ENCODE measurements around the gene RAPGEF4.
"Not testable (repeated sequence)": the region's sequence is repeated elsewhere in the genome, so short reads cannot be mapped to it uniquely, and the experiment has no call there.

The RAPGEF4 gene

DNA sequence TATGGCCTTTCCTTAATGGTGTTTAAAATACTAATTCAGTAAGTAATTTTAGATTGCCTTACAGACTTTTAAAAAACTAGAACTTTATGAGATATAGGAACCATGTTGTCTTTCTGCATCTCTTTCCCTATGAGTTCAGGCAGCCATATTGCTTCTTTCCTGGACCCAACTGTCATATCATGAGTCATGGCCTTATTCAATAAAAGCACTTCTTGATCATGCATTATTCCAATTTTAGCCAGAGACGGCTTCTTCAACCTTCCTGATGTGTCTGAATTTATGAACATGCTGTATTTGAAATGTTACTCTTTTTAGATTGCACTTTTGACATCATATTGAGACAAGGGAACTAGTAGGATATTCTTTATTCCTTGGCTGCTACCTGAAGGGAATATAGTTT lies 274.6 kb downstream of the RAPGEF4 start:
- no peak for DNase-seq

DNA sequence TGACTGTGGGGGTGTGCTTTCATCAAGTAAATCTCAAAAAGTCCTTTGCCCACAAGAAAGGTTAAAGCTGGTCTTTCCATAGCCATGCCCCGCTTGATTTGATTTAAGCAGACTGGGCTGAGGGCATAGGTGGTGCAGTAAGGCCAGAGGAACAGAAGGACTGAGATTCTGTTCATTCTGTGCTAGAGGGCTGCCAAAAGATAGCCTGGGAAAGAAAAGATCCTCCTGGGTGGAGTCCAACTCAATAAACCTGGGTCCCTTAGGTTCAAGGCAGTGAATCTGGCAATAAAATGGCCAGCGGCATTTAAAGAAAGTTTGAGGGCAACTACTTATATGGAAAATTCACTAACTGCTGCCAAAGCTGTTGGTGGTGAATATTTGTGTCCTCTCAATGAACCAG lies 280.8 kb downstream of the RAPGEF4 start:
- DNase-seq, result no peak

DNA sequence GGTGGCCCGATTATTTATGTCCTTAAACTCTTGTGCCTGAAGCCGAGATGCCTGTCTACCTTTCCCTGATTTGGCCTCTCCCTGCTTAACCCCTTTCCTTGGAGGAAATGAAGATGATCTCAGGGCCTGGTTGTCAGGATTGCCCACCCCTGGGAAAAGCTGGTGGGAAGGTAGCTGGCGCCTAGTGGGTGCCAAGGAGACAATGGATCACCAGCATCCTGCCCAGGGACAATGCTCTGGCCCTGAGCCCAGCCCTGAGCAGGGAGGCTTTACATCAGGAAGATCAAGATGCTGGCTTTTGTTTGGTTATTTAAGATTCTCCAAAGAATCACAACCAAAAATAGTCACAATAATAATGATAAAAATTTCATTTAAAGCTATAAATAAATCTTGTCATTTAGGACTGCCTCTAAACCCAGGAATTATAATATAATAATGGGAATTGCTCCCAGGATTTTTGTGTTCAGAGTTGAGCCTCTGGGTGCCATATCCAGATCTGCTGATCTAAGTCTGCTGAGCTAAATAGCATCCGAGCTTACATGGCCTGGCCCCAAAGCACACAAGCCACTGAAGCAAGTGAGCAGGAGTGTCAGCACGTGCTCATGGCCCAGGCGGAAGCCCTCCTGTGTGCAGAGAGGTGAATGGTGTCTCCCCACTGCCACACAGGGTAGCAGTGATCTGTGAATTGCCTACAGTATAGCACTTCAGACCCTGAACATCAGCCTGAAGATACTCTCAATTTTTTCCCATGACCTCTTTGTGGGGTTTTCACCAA lies 282.2 kb downstream of the RAPGEF4 start:
- DNase-seq, result no peak

DNA sequence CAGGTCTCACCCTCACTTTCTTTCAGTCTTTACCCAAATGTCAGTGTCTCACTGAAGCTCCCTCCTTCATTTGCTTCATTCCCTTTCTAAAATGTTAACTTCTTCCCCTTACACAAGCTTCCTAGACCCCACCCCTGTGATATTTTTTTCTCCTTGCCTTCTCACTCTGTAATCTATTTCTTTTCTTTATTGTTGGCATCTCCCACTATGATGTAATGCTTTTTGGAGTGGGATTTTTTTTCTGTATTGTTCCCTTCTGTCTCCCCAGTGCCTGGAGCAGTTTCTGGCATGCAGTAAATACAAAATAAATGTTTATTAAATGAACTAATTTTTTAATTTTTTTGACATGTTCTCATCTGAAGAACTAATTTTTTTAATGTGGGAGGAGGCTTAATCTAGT lies 284.1 kb downstream of the RAPGEF4 start:
- DNase-seq, result no peak

DNA sequence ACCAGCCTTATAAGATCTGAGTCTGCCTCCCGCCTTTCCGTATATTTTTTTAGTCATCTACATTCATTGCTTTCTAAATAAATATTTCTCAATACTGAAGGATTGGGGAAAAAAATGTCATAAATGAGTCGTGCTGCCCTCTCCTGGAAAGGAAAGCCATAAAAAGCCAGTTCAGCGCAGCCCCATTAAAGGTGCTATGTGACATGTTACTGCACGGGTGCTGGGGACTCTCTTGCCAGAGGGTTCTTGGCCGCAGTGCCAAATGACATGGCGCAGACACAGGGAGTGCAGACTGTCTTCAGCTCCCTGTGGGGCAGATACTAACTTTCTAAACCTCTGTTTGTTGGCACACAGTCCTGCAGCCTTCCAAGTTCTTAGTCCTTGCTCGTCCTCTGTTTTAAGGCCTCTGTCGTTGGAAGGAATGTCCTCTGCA lies 286.3 kb downstream of the RAPGEF4 start:
- DNase-seq, result no peak

DNA sequence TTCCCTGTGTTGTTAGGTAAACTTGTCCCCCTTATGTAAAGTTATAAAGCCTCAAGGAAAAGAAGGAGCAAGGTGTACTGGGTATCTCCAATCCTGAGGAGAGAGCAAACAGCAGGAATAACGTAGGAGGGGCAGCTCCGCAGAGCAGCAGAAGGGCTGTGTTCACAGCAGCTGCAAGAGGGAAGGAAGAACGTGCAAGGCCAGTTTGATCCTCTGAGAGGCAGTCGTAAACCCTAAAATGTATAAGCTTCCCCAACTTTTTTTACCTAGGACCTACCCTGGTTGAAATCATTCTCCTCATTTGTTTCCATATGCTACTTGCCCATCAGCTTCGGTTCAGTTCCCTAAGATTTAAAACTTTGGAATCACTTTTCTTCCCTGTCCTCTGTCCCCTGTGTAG lies 288.1 kb downstream of the RAPGEF4 start:
- no peak for DNase-seq

DNA sequence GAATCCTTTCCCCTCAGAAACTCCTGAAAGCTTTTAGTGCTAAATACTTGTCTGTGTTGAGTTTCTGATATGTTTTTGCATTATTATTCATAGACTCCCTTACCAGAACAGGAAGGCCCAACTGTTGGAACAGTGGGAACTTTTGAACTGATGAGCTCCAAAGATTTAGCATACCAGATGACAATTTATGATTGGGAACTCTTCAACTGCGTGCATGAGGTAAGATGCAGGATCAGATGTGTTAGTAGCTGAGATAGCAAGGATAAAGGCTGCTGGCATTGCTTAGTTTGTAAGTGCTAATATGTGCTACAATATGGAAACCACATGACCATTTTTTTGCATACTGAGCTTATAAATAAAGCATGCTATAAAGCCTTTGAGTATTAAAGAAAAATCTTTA lies 290.8 kb downstream of the RAPGEF4 start:
- no peak for DNase-seq

DNA sequence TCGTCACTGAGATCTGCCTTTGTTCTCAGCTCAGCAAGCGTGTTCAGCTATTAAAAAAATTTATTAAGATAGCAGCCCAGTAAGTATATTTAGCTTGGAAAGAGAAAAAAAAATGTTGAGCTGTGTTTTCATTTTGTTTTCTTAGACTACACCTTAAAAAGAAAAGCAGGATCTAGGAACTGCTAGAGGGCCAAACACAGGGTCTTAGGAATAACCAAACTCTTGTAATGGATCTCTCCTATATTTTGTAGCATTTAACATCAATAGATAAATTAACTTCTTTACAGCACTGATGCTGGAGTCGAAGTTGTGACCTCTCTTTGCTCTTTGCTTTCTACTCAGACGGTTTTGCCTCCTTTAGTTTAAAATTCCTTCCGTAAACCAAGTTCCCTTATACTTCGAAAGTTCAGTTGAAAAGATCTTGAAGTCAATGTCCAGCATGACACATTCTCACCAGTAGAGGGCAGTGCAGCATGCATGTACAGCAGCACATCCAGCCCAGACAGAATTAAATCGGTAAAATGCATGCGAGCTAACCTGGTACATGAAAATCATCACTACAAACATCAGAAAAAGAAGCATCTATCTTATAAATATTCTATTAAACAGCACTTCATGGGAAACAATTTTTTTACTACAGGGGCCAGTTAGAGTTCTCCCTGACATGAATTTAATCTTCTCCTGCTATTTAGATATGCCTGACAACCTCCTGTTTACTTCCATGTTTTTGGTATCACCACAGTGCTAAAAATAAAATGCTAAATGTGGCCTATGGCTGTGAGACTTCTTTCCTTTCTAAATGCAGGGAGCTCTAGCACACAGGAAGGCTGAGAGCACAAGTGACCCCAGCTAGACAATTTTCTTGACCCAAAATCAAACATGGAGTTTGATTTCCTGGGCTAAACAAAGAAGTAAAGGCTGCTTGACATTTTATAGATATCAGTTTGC lies 291.8 kb downstream of the RAPGEF4 start:
- peak; percentile 76 for DNase-seq

DNA sequence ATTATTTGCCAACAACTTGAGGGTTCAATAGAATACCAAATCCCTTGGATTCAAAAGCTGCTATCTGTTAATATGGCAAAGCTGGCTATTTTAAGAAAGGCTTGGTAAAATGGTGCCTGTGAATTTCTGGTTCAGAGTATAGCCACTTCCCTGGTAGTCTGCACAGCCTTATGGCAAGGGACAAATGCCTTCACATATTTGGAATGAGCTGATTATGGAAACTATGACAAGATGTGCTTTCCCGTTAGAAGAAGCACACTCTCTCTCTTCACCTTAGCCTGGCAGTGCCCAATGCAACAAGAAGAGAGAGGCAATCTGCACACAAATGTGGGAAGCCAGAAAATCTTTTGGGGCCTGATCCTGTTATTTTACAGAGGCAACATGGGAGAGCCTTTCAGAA lies 292.5 kb downstream of the RAPGEF4 start:
- DNase-seq, result no peak

DNA sequence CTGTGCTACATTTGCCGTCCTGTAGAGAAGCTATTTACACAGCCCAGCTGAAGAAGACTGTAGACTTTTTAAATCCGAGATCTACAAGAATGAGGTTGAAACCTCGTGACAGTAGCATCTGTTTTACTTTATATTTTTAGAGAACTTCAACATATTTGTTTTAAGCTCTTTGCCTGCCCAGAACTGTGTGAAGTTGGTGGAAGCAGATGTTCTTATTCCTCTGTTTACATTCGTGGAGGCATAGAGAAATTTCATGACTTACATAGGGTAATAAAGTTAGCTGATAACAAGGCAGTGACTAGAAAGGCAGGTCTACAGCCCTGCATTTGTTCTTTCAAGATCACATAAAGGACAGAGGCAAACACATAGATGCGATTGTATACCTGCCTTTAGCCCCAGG lies 293.0 kb downstream of the RAPGEF4 start:
- DNase-seq, result no peak

DNA sequence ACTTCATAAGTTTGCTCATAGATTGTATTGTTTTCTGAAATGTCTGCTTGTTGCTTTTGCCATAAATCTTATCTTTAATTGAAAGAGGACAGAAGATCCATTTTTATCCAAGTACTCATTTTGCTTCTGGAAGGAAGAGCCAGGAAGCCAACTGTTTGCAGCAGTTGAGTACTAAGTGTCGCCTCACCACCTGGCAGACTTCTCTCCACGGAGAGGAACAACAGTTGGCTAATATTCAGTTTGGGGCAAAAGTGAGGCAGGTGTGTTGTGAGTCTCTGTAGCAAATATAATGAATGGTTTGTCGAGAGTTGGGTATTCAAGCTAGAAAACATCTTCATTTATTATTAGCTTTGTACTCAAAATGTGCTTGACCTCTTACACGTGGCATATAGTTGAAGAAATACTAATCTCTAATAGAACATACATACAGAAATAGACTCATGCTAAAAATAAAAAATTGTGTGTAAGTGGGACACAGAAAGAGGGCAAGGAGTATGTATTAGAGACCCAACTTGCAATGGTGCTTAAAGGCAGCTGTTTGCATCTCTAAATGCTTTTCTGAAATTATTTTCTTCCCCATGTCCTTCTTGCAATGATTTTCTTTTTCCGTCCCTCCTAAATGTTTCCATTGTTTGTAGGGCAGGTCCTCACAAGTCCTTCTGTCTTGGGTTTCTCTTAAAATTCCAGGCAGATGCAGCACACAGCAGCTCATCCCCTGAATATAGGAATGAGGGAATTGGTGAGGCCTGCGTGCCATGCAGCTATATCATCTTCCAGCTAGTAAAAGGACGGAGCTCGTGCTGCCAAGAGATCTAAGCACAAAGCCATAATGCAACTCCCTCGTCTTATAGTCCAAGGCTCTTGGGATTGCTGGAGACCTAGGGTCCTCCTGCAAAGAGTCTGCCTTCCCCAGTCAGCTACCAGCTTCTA lies 295.2 kb downstream of the RAPGEF4 start:
- no peak for DNase-seq

DNA sequence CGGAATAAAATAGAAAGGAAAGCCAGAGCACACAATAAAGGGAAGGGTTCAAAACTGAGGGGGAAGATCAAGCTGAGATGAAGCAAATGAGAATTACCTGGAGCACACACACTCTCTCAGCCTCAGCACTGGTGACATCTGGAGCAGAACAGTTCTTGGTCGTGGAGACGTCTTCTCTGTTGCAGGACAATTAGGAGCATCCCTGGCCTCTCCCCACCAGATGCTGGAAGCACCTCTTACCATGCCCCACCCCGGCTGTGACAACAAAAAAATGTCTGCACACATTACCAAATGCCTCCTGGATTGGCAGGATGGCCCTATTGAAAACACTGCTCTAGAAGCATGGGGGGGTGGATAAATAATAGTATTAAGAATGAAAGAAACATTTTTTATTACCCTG lies 296.4 kb downstream of the RAPGEF4 start:
- DNase-seq, result no peak

DNA sequence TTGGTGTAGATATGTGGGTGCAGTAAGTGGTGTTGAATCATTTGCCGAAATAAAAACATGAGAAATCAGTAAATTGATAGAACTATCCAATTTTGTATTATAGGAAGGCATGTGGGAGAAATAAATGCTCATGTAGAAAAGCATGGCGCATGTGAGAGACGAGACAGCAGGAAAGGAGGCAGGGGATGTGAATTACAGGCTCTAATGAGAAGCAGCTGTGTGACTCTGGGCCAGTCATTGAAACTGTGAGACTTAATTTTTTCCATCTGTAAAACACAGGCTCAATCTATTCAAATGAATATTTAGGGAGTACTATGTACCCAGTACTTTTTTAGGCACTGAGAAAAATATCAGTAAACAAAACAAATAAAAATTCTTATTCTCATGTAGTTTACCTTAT lies 297.4 kb downstream of the RAPGEF4 start:
- no peak for DNase-seq

DNA sequence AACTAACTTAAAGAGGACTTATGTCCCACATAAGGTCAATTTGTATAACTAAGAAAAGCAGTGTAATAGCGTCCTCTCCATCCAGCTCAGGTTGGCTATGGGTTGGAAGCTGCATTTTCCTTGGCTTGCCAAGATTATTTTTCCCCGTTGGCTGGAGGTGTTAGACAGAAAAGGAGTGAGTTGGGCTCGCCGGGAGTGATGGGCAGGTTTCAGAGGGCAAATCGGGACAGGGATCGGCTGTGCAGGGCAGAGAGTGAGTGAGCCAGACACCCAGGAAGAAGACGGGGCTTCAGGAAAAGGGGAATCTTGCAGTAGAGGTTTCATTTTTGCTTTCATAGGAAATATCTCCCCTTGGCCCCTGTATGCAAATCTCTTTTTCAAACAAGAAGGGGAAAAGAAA lies 298.5 kb downstream of the RAPGEF4 start:
- no peak for DNase-seq

DNA sequence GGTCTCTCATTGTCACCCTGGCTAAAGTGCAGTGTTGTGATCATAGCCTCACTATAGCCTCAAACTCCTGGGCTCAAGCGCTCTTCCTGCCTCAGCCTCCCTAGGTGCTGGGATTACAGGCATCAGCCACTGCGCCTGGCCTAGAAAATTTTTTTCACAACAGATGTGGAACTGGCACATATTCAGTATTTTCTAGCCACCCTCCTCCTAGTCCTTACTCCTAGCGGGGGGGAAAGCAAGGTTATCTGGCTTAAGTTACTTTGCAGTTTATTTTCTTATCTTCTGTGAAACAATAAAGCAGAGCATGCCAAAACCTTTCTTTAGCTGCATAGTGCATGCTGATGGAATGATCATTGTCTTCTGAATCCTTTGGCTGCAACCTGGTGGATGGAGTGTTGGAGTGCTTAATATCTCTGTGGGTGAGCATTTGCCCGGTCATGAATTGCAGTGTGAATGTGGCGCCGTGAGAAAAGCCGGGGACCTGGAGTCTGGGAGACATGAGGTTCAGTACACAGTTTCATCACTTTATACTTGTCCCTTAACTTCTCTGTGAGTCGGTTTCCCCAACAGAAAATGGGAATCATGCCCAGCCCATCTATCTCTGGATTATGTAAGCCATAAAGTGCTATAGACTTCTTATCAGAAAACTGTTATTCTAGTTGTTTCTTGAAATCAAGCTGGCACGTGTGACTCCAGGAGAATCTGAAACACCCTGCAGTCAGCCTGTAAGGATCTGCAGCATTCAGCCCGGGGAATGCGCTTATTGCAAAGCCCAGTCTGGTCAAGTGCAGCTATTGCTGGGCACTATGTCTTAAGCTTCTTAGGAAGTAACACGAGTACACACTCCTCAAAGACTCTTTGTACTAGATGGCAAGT lies 301.8 kb downstream of the RAPGEF4 start:
- DNase-seq, result no peak

DNA sequence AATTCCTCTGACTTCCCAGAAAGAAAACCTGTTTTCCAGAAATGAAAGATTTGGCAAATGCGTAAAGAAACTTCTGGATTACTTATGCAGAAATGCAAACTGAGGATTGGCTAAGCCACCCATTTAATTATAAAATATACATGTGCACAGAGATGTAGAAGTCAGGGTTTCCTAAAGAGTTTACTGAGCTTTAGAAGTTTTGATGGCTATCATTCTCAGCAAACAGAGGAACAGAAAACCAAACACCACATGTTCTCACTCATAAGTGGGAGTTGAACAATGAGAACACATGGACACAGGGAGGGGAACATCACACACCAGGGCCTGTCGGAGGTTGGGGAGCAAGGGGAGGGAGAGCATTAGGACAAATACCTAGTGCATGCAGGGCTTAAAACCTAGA lies 302.6 kb downstream of the RAPGEF4 start:
- DNase-seq, result not testable (repeated sequence)

DNA sequence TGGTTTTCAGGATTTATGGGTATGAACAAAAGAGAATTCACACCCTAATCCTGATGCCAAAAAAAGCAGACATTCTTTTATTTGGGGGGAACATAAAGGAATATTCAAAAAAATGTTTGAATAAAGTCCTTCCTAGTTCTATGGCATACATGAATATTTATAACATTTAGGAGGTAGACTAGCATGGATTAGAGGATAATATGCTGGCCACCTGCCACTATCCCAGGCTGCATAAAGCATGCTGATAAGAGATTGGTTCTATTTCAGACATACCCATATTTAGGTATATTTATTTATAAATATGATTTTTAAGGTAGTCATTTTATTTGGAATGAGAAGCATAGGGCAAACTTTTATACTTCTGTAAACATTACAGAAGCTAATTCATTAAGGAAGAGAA lies 305.1 kb downstream of the RAPGEF4 start:
- DNase-seq, result no peak

DNA sequence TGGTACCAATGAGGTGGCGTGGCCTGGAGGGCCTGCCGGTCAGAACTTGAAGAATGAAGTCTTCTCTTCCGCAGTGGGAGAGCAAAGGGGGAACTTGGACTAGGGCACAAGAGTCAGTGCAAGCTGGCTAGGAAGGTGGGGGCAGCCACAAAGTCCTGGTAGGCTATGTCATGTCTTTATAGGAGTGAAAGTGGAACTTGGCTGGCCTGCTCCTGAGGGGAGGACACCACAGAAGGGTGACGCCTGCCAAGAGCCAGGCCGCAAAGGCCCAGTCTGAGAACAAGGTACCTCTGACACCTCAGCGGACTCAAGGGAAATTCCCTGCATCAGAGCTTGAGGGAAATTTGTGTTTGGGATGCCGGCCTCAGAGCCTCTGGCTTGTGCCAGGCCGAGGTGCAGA lies 307.8 kb downstream of the RAPGEF4 start:
- DNase-seq, result no peak

DNA sequence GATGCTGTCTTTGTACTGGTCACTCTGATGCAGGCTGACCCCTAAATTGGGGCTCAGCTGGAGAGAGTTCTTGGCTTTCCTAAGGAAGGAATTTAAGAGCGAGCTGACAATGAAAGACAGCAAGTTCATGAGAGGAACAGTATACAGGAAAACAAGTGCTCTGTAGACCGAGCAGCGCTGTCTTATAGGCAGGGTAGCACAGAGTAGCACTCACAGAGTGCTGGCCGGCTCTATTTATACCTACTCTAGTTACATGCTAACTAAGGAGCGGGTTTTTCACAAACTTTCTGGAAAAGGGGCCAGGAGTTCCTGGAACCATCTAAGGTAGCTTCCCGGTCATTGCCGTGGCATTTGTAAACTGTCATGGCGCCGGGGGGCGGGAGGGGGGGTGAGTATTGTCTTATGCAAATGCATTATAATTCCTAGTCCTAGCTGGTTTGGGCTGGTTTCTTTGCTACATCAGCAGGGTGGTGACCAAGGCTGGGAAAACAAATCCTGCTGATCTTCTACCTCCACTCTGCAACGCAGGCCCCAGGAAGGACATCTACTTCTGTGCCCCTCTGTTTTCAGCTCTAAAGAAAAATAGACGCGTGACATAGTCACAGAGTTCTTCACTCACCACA lies 308.4 kb downstream of the RAPGEF4 start:
- no peak for DNase-seq

DNA sequence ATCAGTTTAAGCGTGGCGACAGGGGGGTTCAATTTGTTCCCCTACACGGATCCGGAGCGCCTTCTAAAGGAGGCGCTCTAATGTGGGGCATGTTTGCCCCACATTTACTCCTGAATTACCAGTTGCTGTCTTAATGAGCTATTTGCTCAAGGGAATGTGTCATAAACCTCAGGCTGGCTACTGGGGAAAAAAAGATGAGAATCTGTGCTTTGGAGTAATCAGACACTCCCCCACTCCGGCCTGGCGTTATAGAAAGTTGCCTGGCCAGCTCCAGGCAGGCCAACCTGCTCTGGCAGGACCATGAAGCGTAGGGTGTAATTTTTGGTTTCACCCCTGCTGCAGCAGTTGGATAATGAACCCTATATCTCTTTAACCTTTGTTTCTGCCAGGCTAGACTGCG lies 309.0 kb downstream of the RAPGEF4 start:
- no peak for DNase-seq

DNA sequence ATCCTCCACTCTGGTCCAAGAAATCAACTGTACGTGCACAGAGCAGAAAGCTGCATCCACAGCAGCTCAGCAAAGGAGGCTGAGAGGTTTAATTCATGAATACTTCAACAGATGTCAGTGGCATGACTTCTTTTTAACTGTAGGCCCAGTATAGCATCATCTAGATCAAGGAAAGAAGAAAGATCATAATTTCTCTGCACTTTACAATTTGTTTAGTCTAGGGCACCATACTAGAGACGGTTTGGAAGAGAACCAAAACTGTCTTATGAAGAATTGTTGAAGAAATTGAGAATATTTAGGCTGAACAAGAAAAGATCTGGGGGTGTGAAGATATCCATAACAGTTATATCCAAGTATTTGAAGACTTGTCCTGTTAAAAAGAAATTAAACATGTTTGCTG lies 309.5 kb downstream of the RAPGEF4 start:
- no peak for DNase-seq

DNA sequence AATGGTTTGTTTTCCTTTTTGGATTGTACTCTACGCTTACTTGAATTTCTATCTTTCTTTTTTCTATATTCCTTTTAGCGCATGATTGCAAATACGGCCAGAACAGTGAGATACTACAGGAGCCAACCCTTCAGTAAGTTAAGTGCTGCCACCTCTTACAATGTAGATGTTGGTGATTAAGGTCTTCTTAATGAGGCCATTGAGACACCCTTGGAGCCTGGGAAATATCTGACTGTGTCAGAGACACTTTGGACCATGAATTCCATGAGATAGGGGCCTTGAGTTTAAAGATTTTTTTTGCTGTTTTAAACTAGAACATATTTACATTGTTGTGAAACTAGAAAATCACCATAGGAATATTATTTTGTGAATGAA lies 312.9 kb downstream of the RAPGEF4 start:
- DNase-seq, result no peak

All from retina (tissue), 1 donor.